Left lung (tissue), 10 donors: ENCODE results near the gene GDF11. TPM values are rescaled to one million over a fixed set of nuclear protein-coding genes. Genes with fewer than 3 reads are reported as not detected.

Experiments
- ATAC-seq: fragments of 200-7000 bp; cut with Tn5 transposase; one replicate; pipeline ENCODE4 v1.9.1; 2020; ENCODE audit warnings: moderate library complexity
- DNase-seq, 4 donors: peaks; one replicate each; pipeline ENCODE4 v3.0.0-alpha.2; 2013 to 2020
- H3K27ac ChIP-seq, 2 donors: fragments of 200-600 bp; sonication (generic) in 1 of 2; one replicate each; pipeline versions ENCODE4 v1.5.0 to v1.8.0; 2020 to 2021
- H3K27me3 ChIP-seq, 2 donors: fragments of 200-600 bp; sonication (generic) in 1 of 2; one replicate each; pipeline versions ENCODE4 v1.5.0 to v1.8.0; 2020 to 2021
- H3K36me3 ChIP-seq, 2 donors: fragments of 200-600 bp; sonication (generic) in 1 of 2; one replicate each; pipeline versions ENCODE4 v1.5.0 to v1.8.0; 2020 to 2021
- H3K4me1 ChIP-seq, 2 donors: fragments of 200-600 bp; one replicate each; pipeline ENCODE4 v1.8.0; 2021
- H3K4me3 ChIP-seq, 2 donors: fragments of 200-600 bp; sonication (generic) in 1 of 2; one replicate each; pipeline versions ENCODE4 v1.5.0 to v1.8.0; 2020 to 2021; ENCODE audit warnings: mild to moderate bottlenecking in 1 of 2
- H3K9me3 ChIP-seq, 2 donors: fragments of 200-600 bp; sonication (generic) in 1 of 2; one replicate each; pipeline versions ENCODE4 v1.5.0 to v1.8.0; 2020 to 2021
- CTCF ChIP-seq, 2 donors: fragments of 200-600 bp; sonication (generic) in 1 of 2; IDR thresholded peaks; one replicate each; pipeline versions ENCODE4 v1.5.0 to v1.8.0; 2021; ENCODE audit warnings: antibody characterized with exemption in 2 of 2
- intact Hi-C, 2 donors: fragments of 100-400 bp; cut with DNase I; formaldehyde crosslinking; loops; one replicate each; pipeline versions ENCODE4 v1.11.2 to v1.14.2; 2022
- polyA plus RNA-seq, 6 donors: library from polyadenylated mRNA; unstranded; fragments of 120-200 nt; gene quantifications; one replicate each; pipeline ENCODE4 v1.2.1, GENCODE V29; 2013; ENCODE audit not compliant: insufficient read length in 6 of 6
- total RNA-seq, 2 donors: library from RNA; stranded (reverse); fragmentation: NEBNext Ultra II Directional; extraction: Animal tissue kit (Norgen Biotek cat#: 25700); gene quantifications; one replicate each; pipeline ENCODE4 v1.2.1, GENCODE V29; 2021
- donor health status: DM: no; HTN: yes; CAD: no.
- donor health status: DM: no; HTN: no; CAD: no.

The GDF11 gene
- total and polyA plus RNA-seq, 8 donors = 7.6 to 20.2 (median 16.0) TPM

GRCh38 chr12:55795950-55796349 lies 53.0 kb downstream of the GDF11 start:
- no peak overlapping the region for H3K4me3 ChIP-seq
- no peaks in the 10 kb centered on the region for H3K27me3 ChIP-seq
- H3K4me1 ChIP-seq = no peaks in the 10 kb centered on the region
- H3K36me3 ChIP-seq = peaks cover 9 to 99% of the 10 kb centered on the region in 2 donors
- intact Hi-C loops = no loop called here
- no peak for DNase-seq
- H3K27ac ChIP-seq = no peak overlapping the region
- no peak for ATAC-seq
- TF ChIP-seq CTCF (IDR thresholded peaks at IDR 0.05) = no peak
- H3K9me3 ChIP-seq = no peaks in the 10 kb centered on the region

GRCh38 chr12:55797068-55797467 lies 54.1 kb downstream of the GDF11 start:
- no peak overlapping the region for H3K4me3 ChIP-seq
- peaks cover 9 to 99% of the 10 kb centered on the region in 2 donors for H3K36me3 ChIP-seq
- no peak overlapping the region for H3K27ac ChIP-seq
- intact Hi-C loops = no loop called here
- peak; percentile 12 to 33 for TF ChIP-seq CTCF (IDR thresholded peaks at IDR 0.05)
- ATAC-seq (peak; percentile 74), DNase-seq (peak in 2 of 4 donors; percentile 17 to 58)
- H3K4me1 ChIP-seq = no peaks in the 10 kb centered on the region
- no peaks in the 10 kb centered on the region for H3K9me3 ChIP-seq
- no peaks in the 10 kb centered on the region for H3K27me3 ChIP-seq

- no peak overlapping the region for H3K4me3 ChIP-seq
- H3K27me3 ChIP-seq = no peaks in the 10 kb centered on the region
- no peak overlapping the region for H3K27ac ChIP-seq
- no peaks in the 10 kb centered on the region for H3K4me1 ChIP-seq
- H3K36me3 ChIP-seq = peaks cover 9 to 100% of the 10 kb centered on the region in 2 donors
- TF ChIP-seq CTCF (IDR thresholded peaks at IDR 0.05) = no peak
- DNase-seq = no peak
- no peaks in the 10 kb centered on the region for H3K9me3 ChIP-seq
- intact Hi-C loops = no loop called here
- ATAC-seq = no peak
These were observed 54.6 kb downstream of the GDF11 start for GRCh38 chr12:55797550-55797949.

Other genes with a start within 250 kb of the GDF11 start
- gene OR6C4, start 193.5 kb upstream of the GDF11 start, total RNA-seq = not detected
- gene OR6C4, start 193.5 kb upstream of the GDF11 start, polyA plus RNA-seq = under 1 TPM in 1 of 6 donors, not detected in 5; 0.04 TPM
- not detected for gene OR2AP1, start 170.7 kb upstream of the GDF11 start, total RNA-seq
- gene OR2AP1, start 170.7 kb upstream of the GDF11 start, polyA plus RNA-seq = not detected
- gene OR10P1, start 106.2 kb upstream of the GDF11 start, total RNA-seq = not detected
- gene OR10P1, start 106.2 kb upstream of the GDF11 start, polyA plus RNA-seq = not detected
- gene ITGA7, start 35.2 kb upstream of the GDF11 start, total RNA-seq = 10 to 100 TPM; 22.4 to 62.4 TPM
- gene ITGA7, start 35.2 kb upstream of the GDF11 start, polyA plus RNA-seq = 10 to 100 TPM; 10.3 to 31.5 (median 18.0) TPM
- 100 to 1,000 TPM; 114 to 123 TPM for gene BLOC1S1, start 27.1 kb upstream of the GDF11 start, total RNA-seq
- 10 to 100 TPM; 69.4 to 82.0 (median 72.3) TPM for gene BLOC1S1, start 27.1 kb upstream of the GDF11 start, polyA plus RNA-seq
- gene RDH5, start 22.7 kb upstream of the GDF11 start, total RNA-seq = 1 to 10 TPM; 4.3 to 5.8 TPM
- gene RDH5, start 22.7 kb upstream of the GDF11 start, polyA plus RNA-seq = 10 to 100 TPM in 4 of 6 donors, 1 to 10 TPM in 2; 9.1 to 11.6 (median 10.9) TPM
- gene CD63, start 14.1 kb upstream of the GDF11 start, total RNA-seq = 1,000 to 10,000 TPM; 1,639 to 1,766 TPM
- 100 to 1,000 TPM; 585 to 710 (median 652) TPM for gene CD63, start 14.1 kb upstream of the GDF11 start, polyA plus RNA-seq
- gene SARNP, start 74.6 kb downstream of the GDF11 start, total RNA-seq = 10 to 100 TPM; 49.4 to 50.0 TPM
- gene SARNP, start 74.6 kb downstream of the GDF11 start, polyA plus RNA-seq = 100 to 1,000 TPM in 4 of 6 donors, 10 to 100 TPM in 2; 93.6 to 128 (median 110) TPM
- 10 to 100 TPM; 65.6 to 80.8 TPM for gene ORMDL2, start 74.9 kb downstream of the GDF11 start, total RNA-seq
- gene ORMDL2, start 74.9 kb downstream of the GDF11 start, polyA plus RNA-seq = 10 to 100 TPM; 21.1 to 28.0 (median 23.1) TPM
- gene DNAJC14, start 86.5 kb downstream of the GDF11 start, total RNA-seq = 10 to 100 TPM; 31.5 to 33.3 TPM
- gene DNAJC14, start 86.5 kb downstream of the GDF11 start, polyA plus RNA-seq = 10 to 100 TPM; 30.0 to 40.0 (median 34.3) TPM
- gene MMP19, start 99.8 kb downstream of the GDF11 start, total RNA-seq = 10 to 100 TPM; 49.3 to 78.4 TPM
- gene MMP19, start 99.8 kb downstream of the GDF11 start, polyA plus RNA-seq = 10 to 100 TPM in 5 of 6 donors, 1 to 10 TPM in 1; 9.9 to 13.0 (median 11.8) TPM
- 10 to 100 TPM; 27.3 to 31.0 TPM for gene PYM1, start 184.8 kb downstream of the GDF11 start, total RNA-seq
- gene PYM1, start 184.8 kb downstream of the GDF11 start, polyA plus RNA-seq = 10 to 100 TPM; 31.1 to 36.4 (median 34.1) TPM
- 10 to 100 TPM; 30.6 to 36.7 TPM for gene DGKA, start 188.0 kb downstream of the GDF11 start, total RNA-seq
- 10 to 100 TPM; 34.6 to 47.6 (median 39.1) TPM for gene DGKA, start 188.0 kb downstream of the GDF11 start, polyA plus RNA-seq
- 1 to 10 TPM in 1 of 2 donors, under 1 TPM in 1; 0.99 to 1.8 TPM for gene PMEL, start 222.9 kb downstream of the GDF11 start, total RNA-seq
- 1 to 10 TPM; 2.2 to 3.8 (median 2.7) TPM for gene PMEL, start 222.9 kb downstream of the GDF11 start, polyA plus RNA-seq
- 10 to 100 TPM; 34.1 to 40.3 TPM for gene CDK2, start 223.7 kb downstream of the GDF11 start, total RNA-seq
- gene CDK2, start 223.7 kb downstream of the GDF11 start, polyA plus RNA-seq = 10 to 100 TPM; 74.2 to 89.0 (median 78.8) TPM
- gene RAB5B, start 231.0 kb downstream of the GDF11 start, total RNA-seq = 100 to 1,000 TPM; 116 to 175 TPM
- gene RAB5B, start 231.0 kb downstream of the GDF11 start, polyA plus RNA-seq = 100 to 1,000 TPM; 141 to 156 (median 142) TPM